Middle frontal gyrus (tissue), 1 donor: ENCODE data around the gene MVD.

Source experiments
- DNase-seq: peaks from one replicate; pipeline ENCODE4 v3.0.0-alpha.2; 2015; ENCODE audit warnings: low spot score; ENCODE audit errors: extremely low spot score

MVD gene

GRCh38 chr16:88656291-88656980 lies 6.5 kb downstream of the MVD start:
- no peak for DNase-seq

GRCh38 chr16:88655733-88656281 lies 7.1 kb downstream of the MVD start:
- no peak for DNase-seq

DNA sequence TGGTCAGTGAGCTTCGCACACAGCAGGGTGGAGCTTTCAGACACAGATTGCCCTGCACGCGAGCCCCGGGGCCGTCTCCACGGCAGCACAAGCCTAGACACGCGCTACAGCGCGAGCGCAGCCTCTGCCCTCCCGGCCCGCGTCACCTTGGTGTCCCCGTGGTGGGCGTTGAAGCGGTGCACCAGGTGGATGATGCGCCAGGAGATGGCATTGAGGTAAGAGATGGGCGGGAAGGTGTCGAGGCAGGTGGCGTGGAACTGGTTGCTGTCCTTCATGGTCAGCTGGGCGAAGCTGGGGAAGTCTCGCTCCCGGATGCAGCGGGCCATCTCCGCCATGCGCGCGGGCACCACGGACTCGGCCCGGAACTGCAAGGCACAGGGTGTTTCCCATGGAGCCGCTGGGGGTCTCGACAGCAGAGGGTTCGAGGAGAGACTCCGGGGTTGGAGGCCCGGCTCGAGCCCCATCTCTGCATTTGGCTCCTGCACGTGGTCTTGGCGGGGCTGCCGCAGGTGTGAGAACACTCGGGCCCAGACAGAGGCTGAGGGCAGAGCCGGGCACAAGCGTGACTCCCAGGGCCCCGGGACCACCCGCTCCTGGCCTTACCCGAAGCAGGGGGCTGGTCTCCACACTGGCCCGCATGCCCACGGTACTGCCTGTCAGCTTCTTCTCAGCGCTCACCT lies 7.7 kb downstream of the MVD start:
- DNase-seq: no peak

DNA sequence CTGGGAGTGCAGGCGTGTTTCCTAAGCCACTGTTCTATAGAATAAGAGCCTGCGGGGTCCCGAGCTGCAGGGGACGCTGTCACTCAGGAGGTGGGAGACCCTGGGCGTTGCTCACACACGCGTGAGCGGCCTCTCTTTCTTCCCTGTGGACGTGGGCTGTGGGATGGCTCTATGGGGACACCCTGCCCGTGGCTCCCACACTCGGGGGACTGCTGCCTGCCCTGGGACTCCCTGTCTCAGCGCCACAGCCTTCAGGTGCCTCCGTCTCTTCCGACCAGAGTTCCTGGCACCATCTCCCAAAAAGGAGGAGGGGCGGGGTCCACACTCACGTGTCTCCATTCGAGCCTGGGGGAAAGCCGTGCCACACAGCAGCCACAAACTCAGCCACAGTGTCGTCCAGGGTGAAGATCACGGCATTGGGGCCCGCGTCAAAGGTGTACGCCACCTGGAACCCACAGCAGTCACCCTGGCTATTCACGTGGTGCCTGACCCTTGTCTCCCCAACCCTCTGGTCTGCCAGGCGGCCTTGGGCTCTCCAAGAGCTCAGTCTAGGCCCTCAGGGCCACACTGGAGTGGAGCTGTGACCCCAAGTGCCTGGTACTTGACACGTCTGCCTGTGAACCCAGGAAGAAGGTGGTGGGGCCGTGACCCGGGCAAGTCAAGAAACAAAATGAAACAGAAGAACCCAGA lies 8.4 kb downstream of the MVD start:
- no peak for DNase-seq

DNA sequence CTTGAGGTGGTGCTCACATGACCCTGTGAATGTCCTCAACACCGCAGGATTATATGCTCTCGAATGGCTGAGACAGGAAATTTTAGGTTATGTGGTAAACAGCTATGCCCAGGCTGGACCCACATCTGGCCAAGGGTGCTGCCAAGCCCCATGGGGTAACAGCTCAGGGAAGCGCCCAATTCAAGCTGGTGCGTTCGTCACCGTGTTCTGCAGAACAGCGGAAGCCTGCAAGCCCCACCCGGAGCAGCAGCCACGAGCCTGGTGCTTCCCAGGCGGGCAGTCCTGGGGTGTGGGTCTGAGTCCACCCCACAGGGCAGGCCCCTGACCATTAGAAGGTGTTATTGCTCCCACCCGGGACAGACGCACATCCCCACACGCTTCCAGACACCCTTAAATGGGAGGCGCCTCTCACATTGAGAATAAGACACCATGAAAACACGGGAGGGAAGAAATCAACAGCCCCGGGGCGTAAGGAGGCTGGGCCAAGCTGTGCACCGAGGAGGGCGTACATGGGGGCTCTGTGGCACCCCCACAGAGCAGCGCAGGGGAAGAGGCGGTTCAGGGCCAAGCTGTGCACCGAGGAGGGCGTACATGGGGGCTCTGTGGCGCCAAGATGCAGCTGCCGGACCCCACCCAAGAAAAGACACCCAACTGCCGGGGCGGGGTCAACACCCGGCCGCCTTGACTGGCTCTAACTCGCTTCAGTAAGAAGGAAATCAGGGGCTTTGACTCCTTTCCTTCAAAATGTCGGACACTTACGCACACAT lies 9.1 kb downstream of the MVD start:
- DNase-seq: no peak

DNA sequence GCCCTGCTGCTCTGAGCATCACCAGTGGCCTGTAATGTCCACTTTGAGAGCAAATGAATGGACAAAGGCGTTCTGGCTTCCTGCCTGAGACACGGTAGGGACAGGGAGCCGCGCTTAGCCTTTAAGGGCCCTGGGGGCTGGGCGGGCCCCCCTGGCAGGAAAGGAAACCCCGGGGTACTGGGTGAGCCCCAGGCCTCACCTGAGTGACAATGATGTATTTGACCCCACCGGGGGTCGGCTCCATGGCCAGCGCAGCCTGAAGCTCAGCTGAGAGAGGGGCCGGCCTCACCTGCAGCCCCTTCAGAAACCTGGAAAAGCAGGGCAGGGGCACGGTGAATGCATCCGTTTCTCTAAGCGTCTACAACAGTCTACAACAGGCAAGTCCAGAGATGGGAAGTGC lies 9.8 kb downstream of the MVD start:
- no peak for DNase-seq

DNA sequence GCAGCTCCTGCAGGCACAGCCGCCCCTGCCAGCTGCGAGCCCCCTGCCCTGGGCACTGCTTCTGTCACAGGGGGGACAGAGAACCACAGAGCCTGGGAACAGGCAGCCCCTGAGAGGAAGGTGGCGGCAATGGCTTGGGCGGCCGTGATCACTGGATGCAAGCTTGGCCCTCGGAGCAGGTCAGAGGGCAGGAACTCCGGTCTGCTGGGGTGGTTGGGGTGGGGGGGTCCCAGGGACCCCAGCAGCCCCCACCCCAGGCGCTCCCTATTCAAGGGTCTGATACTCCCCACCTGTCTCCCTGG lies 10.2 kb downstream of the MVD start:
- DNase-seq: no peak

DNA sequence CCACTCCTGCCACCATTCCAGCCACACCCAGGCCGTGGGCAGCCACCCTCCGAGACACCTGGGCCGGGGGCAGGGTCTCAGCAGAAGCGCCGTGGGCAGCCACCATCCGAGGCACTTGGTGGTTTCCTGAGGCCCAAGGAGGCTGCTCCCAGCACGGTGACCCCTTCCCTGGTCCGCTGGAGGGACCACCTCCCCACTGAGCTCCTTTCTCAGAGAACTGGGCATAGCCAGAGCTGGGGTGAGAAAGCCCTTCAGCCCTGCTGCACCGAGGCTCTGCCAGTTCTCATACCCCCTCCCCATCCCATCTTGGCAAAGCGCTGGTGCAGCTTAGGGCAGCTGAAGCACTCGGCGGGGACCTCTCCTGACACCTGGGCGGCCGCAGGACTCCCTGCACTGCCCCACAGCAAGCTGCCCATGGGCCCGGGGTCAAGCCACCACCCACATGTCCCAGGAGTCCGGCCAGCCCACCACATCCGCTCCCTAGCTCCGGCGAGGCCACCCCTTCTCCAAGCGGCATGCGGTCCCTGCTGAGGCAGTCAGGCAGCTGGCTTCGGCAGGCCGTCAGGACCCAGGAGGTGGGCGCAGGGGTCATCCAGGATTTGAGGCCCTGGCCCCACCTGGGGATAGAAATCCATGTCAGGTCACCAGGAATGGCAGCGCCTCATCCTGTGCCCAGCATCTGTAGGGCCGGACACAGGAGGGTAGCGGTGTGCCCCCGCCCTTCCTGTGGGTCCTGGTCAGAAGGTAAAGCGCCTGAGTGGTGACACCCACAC lies 10.7 kb downstream of the MVD start:
- DNase-seq: no peak

DNA sequence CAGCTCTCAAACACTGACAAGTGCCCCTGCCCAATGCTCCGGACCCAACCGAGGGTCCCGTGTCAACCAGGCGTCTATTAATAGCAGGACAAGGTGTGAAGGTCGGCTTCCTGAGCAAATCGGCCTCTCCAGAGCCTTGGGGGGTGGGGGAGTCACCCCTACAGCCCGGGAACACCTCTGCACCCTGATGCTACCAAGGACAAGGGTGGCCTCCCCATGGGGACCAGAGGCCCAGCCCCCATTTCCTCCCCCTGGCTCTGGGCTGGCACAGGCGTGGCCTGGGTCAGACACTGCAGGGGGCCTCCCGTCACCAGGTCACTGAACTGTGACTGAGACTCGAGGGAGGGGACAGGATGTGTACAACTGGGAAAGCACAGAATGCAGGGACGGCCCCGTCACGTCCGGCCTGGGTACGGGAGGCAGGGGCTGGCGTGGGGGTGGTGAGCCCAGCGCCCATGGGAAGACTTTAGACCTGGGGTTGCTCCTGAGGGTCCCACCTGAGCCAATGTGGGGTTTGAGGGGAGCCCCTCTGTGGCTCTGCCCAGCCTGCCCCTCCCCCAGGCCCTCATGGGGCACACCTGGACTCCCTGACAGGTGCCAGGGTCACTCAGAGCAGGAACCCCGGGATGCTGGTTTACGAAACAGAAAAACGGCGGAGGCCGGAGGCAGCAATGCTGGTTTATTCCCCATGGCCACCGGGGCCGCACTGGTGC lies 11.5 kb downstream of the MVD start:
- no peak for DNase-seq

DNA sequence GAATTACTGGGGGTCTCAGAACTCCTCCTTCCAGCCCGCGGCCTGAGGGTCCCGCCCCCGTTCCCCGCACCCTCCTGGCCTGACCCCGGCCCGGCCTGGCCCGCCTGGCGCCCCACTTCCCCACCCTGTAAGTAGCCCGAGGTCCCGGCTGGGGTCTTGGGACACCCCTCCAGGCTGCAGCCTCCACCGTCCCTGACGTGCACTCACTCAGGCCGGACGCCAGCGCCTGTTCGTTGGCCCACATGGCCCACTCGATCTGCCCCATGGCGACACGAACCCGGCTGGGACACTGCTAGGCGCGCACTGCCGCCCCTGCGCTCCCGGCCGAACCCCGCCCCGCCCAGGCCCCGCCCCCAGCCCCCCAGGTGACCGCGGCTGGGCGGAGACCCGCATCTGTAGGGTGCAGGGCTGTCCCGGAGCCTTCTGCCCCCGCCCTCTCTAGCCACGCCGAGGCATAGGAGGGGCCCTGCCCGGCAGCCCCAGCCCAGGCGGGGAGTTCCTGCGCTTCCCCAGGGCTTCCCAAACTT lies 12.1 kb downstream of the MVD start, which contains the start of gene CYBA:
CYBA (minus strand) TSS at position 305 of the 527 bp plus-strand sequence; CDS start at position 265, 40 bp downstream.
- no peak for DNase-seq

DNA sequence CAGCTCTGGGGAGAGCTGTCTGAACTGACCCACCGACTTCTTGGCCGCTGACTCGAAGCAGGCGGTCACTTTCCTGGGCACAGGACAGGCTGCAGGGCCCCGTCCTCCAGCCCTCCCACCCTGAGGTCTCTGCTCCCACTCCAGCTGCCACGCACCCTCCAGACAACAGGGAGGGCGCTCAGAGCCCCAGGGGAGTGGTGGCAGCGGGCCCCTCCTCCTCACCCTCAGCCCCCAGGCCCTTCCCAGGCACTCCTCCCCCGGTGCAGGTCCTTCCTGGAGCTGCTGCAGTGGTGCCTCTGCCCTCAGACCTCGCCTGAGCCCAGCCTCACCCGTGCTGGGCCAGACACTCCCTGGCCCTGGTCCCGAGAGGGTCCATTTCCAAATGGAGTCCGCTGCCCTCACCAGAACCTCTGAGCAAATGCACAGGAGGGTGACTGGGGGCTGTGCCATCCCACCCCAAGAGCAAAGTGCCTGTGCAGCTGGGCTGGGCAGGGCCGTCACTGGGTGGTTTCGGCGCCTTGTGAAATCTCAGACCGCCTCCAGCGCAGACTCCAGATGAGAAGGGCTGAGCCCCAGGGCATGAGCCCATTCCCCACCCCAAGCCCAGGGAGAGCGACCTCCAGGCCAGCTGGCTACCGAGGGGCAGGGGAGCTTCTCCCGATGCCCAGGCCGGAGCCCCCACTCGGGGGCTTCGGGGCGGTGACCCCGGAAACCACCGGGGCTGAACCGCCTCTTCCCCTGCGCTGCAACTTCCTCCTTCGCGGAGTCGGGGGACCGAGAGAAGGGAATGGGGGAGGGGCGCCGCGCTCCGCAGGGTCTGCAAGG lies 12.8 kb downstream of the MVD start:
- DNase-seq: no peak

DNA sequence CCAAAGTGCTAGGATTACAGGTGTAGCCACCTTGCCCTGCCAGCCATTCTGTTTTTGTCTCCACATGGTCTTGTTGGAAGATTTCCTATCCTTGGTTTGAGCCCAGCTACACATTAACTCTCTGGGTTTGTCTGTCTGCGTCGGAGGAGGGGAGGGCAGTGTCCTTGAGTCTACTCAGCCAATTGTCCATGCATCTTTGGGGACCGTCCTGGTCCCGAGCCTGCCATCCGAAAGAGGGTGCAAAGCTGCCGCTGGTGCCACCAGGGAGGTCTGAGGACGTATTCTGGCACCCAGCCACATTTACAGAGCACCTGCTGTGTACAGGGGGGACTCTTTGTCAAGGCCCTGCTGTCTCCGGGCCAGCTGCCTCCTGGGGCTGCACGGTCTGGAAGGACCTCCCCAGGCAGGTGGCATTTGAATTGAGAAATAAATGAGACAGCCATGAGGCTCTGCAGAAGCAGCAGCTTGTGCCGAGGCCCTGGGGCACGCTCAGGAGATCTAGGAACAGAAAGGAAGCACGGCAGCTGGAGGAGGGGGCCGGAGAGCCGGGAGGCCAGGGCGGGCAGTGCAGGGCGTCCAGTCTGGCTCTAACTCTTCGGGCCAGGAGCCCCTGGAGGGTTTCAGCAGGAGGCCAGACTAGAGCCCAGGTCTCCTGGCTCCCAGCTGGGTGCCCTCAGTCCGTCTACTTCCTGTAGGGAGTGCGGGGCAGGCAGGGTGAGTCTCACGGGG lies 13.5 kb downstream of the MVD start:
- no peak for DNase-seq

DNA sequence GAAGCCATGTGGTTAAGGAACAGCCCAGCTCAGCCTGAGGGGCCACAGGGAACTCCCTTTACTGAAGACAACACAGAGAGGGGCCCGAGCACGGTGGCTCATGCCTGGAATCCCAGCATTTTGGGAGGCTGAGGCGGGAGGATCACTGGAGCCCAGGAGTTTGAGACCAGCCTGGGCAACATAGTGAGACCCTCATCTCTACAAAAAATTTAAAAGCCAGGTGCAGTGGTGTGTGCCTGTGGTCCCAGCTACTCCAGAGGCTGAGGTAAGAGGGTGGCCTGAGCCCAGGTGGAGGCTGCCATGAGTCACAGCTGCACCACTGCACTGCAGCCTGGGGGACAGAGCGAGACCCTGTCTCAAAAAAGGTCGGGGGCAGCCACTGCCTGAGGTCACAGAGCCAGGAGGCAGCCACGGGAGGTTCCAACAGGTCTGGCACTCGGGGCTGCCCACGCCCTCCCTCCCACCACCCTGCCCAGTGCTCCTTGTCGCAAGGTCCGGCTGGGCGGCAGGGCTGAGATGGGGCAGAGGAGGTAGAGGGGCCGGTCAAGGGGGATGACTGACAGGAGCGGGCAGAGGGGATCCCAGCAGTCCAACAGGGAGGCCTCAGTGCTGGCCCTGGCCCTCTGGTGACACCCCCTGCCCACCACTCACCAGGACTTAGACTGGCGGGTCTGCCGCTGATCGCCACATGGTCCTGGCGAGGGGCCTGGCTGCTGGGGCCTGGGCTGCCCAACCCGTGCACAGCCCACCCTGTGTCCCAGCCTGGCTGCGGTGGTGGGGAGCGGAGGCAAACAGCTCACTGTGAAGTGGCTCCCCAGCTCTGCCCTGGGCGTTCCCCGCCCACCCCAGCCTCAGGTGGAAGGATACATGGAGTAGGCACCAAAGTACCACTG lies 15.5 kb downstream of the MVD start:
- no peak for DNase-seq

GRCh38 chr16:88646345-88647034 lies 16.4 kb downstream of the MVD start:
- no peak for DNase-seq

- no peak for DNase-seq
These were observed 16.9 kb downstream of the MVD start for GRCh38 chr16:88645941-88646340.

DNA sequence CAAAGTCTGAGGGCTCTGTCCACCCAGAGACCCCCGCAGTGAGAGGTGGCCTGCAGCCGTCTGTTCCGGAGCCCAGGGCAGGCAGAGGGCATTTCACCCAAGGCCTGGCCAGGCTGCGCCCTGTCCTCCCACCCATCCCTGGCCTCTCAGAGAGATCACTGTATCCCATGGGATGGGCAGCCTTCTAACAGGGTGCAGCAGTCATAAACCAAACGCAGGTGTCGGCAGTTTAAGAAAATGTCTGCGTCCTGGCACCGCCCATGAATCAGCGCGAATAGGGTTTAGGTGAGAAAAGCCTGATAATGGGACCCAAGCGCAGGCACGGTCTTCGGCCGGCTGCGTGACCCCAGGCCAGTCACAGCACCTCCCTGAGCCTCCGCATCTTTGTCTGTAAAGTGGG lies 17.4 kb downstream of the MVD start:
- DNase-seq: no peak

DNA sequence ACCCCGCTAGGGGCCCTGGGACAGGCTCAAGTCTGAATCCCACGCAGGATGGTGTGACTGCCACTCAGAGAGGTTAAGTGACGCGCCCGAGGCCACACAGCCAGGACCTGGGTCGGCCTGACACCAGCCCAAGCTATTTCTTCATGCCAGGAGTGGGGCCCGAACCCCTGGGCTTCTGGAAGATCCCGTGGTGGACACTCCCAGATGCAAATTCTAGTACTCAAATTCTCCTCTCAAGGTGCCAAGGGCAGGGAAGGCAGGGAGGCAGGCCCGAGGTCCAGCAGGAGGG lies 19.3 kb downstream of the MVD start:
- no peak for DNase-seq
